Trophoblast cell (in vitro differentiated cells and primary cell): Measurements from ENCODE around the gene P4HB.
A peak's percentile ranks its signal among the peaks of the same experiment; 100 is the strongest.

Source experiments
- DNase-seq, 2 donors: peaks; one replicate each; pipeline ENCODE4 v3.0.0-alpha.2; 2016
- H2AFZ ChIP-seq: 2 replicates; pipeline ENCODE4 v1.6.1; 2013; ENCODE audit warnings: low read length, moderate library complexity, mild to moderate bottlenecking; ENCODE audit not compliant: insufficient read depth, poor library complexity
- H2AK5ac ChIP-seq: 2 replicates; pipeline ENCODE4 v1.6.1; 2013; ENCODE audit warnings: mild to moderate bottlenecking, low read length
- H2BK120ac ChIP-seq: 2 replicates; pipeline ENCODE4 v1.6.1; 2013; ENCODE audit warnings: low read length, mild to moderate bottlenecking, moderate library complexity; ENCODE audit not compliant: insufficient read depth, poor library complexity
- H2BK12ac ChIP-seq: 2 replicates; pipeline ENCODE4 v1.6.1; 2013; ENCODE audit warnings: mild to moderate bottlenecking, low read length, moderate library complexity
- H2BK5ac ChIP-seq: 2 replicates; pipeline ENCODE4 v1.6.1; 2013; ENCODE audit warnings: low read length, low read depth, moderate library complexity, mild to moderate bottlenecking; ENCODE audit not compliant: poor library complexity
- H3K14ac ChIP-seq: 2 replicates; pipeline ENCODE4 v1.6.1; 2013; ENCODE audit warnings: mild to moderate bottlenecking, low read length
- H3K18ac ChIP-seq: 2 replicates; pipeline ENCODE4 v1.6.1; 2013; ENCODE audit warnings: mild to moderate bottlenecking, low read length
- H3K23ac ChIP-seq: 2 replicates; pipeline ENCODE4 v1.6.1; 2013; ENCODE audit warnings: low read length
- H3K27ac ChIP-seq: 2 replicates; pipeline ENCODE4 v1.5.1; 2013; ENCODE audit warnings: low read depth, mild to moderate bottlenecking, inconsistent platforms, low read length, moderate library complexity
- H3K27me3 ChIP-seq: 2 replicates; pipeline ENCODE4 v1.6.1; 2013; ENCODE audit warnings: inconsistent platforms, mild to moderate bottlenecking, low read length, moderate library complexity; ENCODE audit not compliant: insufficient read depth
- H3K36me3 ChIP-seq, 2 experiments: 1 replicate in 1 of 2; 2 replicates in 1 of 2; pipeline ENCODE4 v1.6.1; 2013; ENCODE audit warnings: low read length in 2 of 2, mild to moderate bottlenecking in 2 of 2, moderate library complexity in 1 of 2; ENCODE audit not compliant: insufficient read depth in 2 of 2, control insufficient read depth in 1 of 2
- H3K4ac ChIP-seq: 2 replicates; pipeline ENCODE4 v1.6.1; 2013; ENCODE audit warnings: low read depth, mild to moderate bottlenecking, low read length, moderate library complexity
- H3K4me1 ChIP-seq, 2 experiments: 1 replicate in 1 of 2; 2 replicates in 1 of 2; pipeline ENCODE4 v1.6.1; 2013; ENCODE audit warnings: low read length in 2 of 2, mild to moderate bottlenecking in 2 of 2, moderate library complexity in 1 of 2; ENCODE audit not compliant: insufficient read depth in 2 of 2, control insufficient read depth in 1 of 2
- H3K4me2 ChIP-seq: 2 replicates; pipeline ENCODE4 v1.6.1; 2013; ENCODE audit warnings: inconsistent platforms, mild to moderate bottlenecking, low read length, moderate library complexity
- H3K4me3 ChIP-seq: 2 replicates; pipeline ENCODE4 v1.5.1; 2013; ENCODE audit warnings: mild to moderate bottlenecking, low read depth, low read length, inconsistent platforms
- H3K79me1 ChIP-seq: one replicate; pipeline ENCODE4 v1.6.1; 2013; ENCODE audit warnings: low read length
- H3K79me2 ChIP-seq: 2 replicates; pipeline ENCODE4 v1.6.1; 2013; ENCODE audit warnings: low read length, mild to moderate bottlenecking; ENCODE audit not compliant: control insufficient read depth, insufficient read depth, poor library complexity
- H3K9ac ChIP-seq: 2 replicates; pipeline ENCODE4 v1.6.1; 2013; ENCODE audit warnings: mild to moderate bottlenecking, low read length
- H3K9me3 ChIP-seq: 2 replicates; pipeline ENCODE4 v1.6.1; 2013; ENCODE audit warnings: low read depth, mild to moderate bottlenecking, control low read depth, inconsistent platforms, low read length; ENCODE audit not compliant: insufficient read depth
- H4K12ac ChIP-seq: 2 replicates; pipeline ENCODE4 v1.6.1; 2013; ENCODE audit warnings: low read depth, mild to moderate bottlenecking, low read length, moderate library complexity
- H4K8ac ChIP-seq: 2 replicates; pipeline ENCODE4 v1.6.1; 2013; ENCODE audit warnings: low read depth, mild to moderate bottlenecking, low read length, moderate library complexity
- H4K91ac ChIP-seq: one replicate; pipeline ENCODE4 v1.6.1; 2013; ENCODE audit warnings: low read depth, mild to moderate bottlenecking, low read length, moderate library complexity
- WGBS: extraction: QIAGEN DNeasy Blood & Tissue Kit; methylation state at CpG from one replicate; pipeline ENCODE4 v1.1.7; 2013; ENCODE audit warnings: missing lambda C conversion rate; ENCODE audit not compliant: insufficient read length, insufficient coverage; ENCODE audit errors: extremely low coverage; 5-methylcytosine and 5-hydroxymethylcytosine counted together

The P4HB gene

GRCh38 chr17:81870131-81870980 is 10.0 kb upstream of the P4HB start:
- WGBS, result no CpG with 5 or more reads among the region's 65 CpGs
- Histone ChIP-seq H4K12ac (peak overlapping the region; percentile 63), H3K79me1 (peaks cover 35% of the 10 kb centered on the region), H2BK12ac (no peak overlapping the region), H3K4me2 (peak overlapping the region; percentile 92), H3K4me1 (peaks cover 31 to 40% of the 10 kb centered on the region in 2 experiments), H3K9ac (peak overlapping the region; percentile 99), H3K9me3 (peaks cover 3% of the 10 kb centered on the region), H3K36me3 (peaks cover 36 to 39% of the 10 kb centered on the region in 2 experiments), H3K4ac (peak overlapping the region; percentile 98), H2BK5ac (peak overlapping the region; percentile 88), H2AK5ac (peak overlapping the region; percentile 86), H3K14ac (peak overlapping the region; percentile 95), H2BK120ac (peak overlapping the region; percentile 71), H2AFZ (peak overlapping the region; percentile 47), H3K27me3 (no peaks in the 10 kb centered on the region), H3K79me2 (peaks cover 23% of the 10 kb centered on the region), H3K27ac (peak overlapping the region; percentile 82), H3K23ac (no peak overlapping the region), H4K91ac (peak overlapping the region; percentile 97), H3K18ac (peak overlapping the region; percentile 53), H4K8ac (peak overlapping the region; percentile 78), H3K4me3 (peak overlapping the region; percentile 91)
- DNase-seq, result peak in 1 of 2 donors; percentile 45

- no peak overlapping the region for H2AK5ac ChIP-seq
- no peak overlapping the region for H3K23ac ChIP-seq
- no peak overlapping the region for H4K91ac ChIP-seq
- H3K27me3 ChIP-seq, result no peaks in the 10 kb centered on the region
- H3K9ac ChIP-seq, result peak overlapping the region; percentile 99
- no peak overlapping the region for H2BK120ac ChIP-seq
- peak overlapping the region; percentile 25 for H4K8ac ChIP-seq
- H4K12ac ChIP-seq, result peak overlapping the region; percentile 5
- H3K18ac ChIP-seq, result peak overlapping the region; percentile 53
- H2BK12ac ChIP-seq, result no peak overlapping the region
- H3K79me2 ChIP-seq, result peaks cover 23% of the 10 kb centered on the region
- H3K4me1 ChIP-seq, result peaks cover 31 to 40% of the 10 kb centered on the region in 2 experiments
- peak overlapping the region; percentile 10 for H3K4ac ChIP-seq
- DNase-seq, result peak in 1 of 2 donors; percentile 53
- no peak overlapping the region for H2AFZ ChIP-seq
- peaks cover 35% of the 10 kb centered on the region for H3K79me1 ChIP-seq
- peaks cover 3% of the 10 kb centered on the region for H3K9me3 ChIP-seq
- peak overlapping the region; percentile 88 for H2BK5ac ChIP-seq
- H3K27ac ChIP-seq, result peak overlapping the region; percentile 82
- H3K4me2 ChIP-seq, result peak overlapping the region; percentile 92
- peak overlapping the region; percentile 5 for H3K14ac ChIP-seq
- peak overlapping the region; percentile 91 for H3K4me3 ChIP-seq
- peaks cover 39 to 40% of the 10 kb centered on the region in 2 experiments for H3K36me3 ChIP-seq
- WGBS, result no CpG with 5 or more reads among the region's 52 CpGs
These were observed 9.1 kb upstream of the P4HB start for GRCh38 chr17:81869221-81870130.

- no peaks in the 10 kb centered on the region for H3K27me3 ChIP-seq
- no peak overlapping the region for H3K9ac ChIP-seq
- H3K4me1 ChIP-seq, result peaks cover 31 to 40% of the 10 kb centered on the region in 2 experiments
- peaks cover 3% of the 10 kb centered on the region for H3K9me3 ChIP-seq
- H4K91ac ChIP-seq, result no peak overlapping the region
- no peak overlapping the region for H3K4me3 ChIP-seq
- H4K8ac ChIP-seq, result peak overlapping the region; percentile 25
- peak overlapping the region; percentile 31 for H3K18ac ChIP-seq
- H2BK120ac ChIP-seq, result peak overlapping the region; percentile 23
- peak overlapping the region; percentile 35 for H2BK5ac ChIP-seq
- H3K4ac ChIP-seq, result peak overlapping the region; percentile 3
- H2BK12ac ChIP-seq, result no peak overlapping the region
- peak overlapping the region; percentile 8 for H2AK5ac ChIP-seq
- no CpG with 5 or more reads among the region's 30 CpGs for WGBS
- H3K36me3 ChIP-seq, result peaks cover 45 to 46% of the 10 kb centered on the region in 2 experiments
- peak overlapping the region; percentile 82 for H3K27ac ChIP-seq
- no peak overlapping the region for H2AFZ ChIP-seq
- DNase-seq, result peak; percentile 58 to 72
- peak overlapping the region; percentile 5 for H4K12ac ChIP-seq
- no peak overlapping the region for H3K23ac ChIP-seq
- H3K79me2 ChIP-seq, result peaks cover 23% of the 10 kb centered on the region
- peaks cover 35% of the 10 kb centered on the region for H3K79me1 ChIP-seq
- peak overlapping the region; percentile 92 for H3K4me2 ChIP-seq
- H3K14ac ChIP-seq, result peak overlapping the region; percentile 5
These were observed 8.4 kb upstream of the P4HB start for GRCh38 chr17:81868674-81869220.
